NB4 (cell line): ENCODE measurements around the gene ANP32B.
"Not testable (repeated sequence)": the region's sequence is repeated elsewhere in the genome, so short reads cannot be mapped to it uniquely, and the experiment has no call there.

ENCODE experiments used
- DNase-seq: peaks from one replicate; pipeline ENCODE4 v3.0.0; 2010; ENCODE audit warnings: low read depth
- H3K4me3 ChIP-seq: one replicate; pipeline ENCODE4 v1.5.1; 2011; ENCODE audit warnings: mild to moderate bottlenecking, low read depth, low read length, moderate library complexity
- MYC ChIP-seq: IDR thresholded peaks from 2 replicates; pipeline ENCODE4 v1.6.1; 2011; ENCODE audit warnings: low read depth, low read length
- POLR2A ChIP-seq: IDR thresholded peaks from 2 replicates; pipeline ENCODE4 v1.6.1; 2011; ENCODE audit warnings: mild to moderate bottlenecking; ENCODE audit not compliant: insufficient read length; ENCODE audit errors: extremely low read depth
- TF ChIP-seq, protein P1 (sequence below): IDR thresholded peaks from one replicate; pipeline ENCODE4 v1.5.1; 2012; ENCODE audit warnings: low read depth, low read length
- TF ChIP-seq, protein P2 (sequence below): IDR thresholded peaks from 2 replicates; pipeline ENCODE4 v1.6.1; 2011; ENCODE audit warnings: low read depth, low read length

The ANP32B gene

DNA sequence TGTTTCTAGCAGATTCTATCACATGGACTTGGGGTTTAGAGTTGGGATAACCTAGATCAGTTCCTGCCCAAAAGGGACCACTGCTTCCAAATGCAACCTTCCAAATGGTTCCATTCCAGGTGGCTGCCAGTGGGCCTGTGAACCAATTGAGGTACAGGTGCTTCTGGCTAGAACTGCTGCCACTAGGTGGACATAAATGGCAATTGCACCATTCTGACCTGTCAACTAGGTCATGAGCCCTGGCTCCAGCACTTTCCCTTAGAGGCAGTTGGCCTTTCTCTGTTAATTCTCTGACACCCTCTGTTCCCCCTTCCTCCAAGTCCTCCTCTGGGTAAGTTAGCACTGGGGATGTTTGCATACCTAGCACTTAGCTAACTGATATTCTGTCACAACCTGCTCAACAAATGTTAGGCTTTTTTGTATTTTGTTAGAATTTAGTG, 28.6 kb upstream of the ANP32B start:
- TF ChIP-seq, protein P1, sequence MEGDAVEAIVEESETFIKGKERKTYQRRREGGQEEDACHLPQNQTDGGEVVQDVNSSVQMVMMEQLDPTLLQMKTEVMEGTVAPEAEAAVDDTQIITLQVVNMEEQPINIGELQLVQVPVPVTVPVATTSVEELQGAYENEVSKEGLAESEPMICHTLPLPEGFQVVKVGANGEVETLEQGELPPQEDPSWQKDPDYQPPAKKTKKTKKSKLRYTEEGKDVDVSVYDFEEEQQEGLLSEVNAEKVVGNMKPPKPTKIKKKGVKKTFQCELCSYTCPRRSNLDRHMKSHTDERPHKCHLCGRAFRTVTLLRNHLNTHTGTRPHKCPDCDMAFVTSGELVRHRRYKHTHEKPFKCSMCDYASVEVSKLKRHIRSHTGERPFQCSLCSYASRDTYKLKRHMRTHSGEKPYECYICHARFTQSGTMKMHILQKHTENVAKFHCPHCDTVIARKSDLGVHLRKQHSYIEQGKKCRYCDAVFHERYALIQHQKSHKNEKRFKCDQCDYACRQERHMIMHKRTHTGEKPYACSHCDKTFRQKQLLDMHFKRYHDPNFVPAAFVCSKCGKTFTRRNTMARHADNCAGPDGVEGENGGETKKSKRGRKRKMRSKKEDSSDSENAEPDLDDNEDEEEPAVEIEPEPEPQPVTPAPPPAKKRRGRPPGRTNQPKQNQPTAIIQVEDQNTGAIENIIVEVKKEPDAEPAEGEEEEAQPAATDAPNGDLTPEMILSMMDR = peak; percentile 68
- TF ChIP-seq MYC = no peak
- TF ChIP-seq, protein P2, sequence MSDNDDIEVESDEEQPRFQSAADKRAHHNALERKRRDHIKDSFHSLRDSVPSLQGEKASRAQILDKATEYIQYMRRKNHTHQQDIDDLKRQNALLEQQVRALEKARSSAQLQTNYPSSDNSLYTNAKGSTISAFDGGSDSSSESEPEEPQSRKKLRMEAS = no peak
- no peak overlapping the region for H3K4me3 ChIP-seq
- DNase-seq = peak; percentile 57

DNA sequence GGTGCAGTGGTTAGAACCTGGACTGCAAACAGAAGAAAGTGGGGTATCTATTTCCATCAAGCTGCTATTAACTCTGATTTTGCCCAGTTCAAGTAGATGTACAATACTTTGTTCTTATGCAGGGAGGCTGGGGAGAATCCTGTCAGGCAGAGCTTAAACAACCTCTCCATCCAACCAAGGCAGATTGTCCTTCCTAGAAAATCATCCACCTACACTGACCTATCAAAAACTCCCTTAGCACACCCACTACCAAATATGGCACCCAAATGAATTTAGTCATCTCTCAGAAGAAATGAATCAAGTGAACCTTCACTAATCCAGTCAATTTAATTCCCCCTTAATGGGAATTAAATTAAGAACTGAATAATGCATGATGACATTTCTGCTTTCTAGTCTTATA, 26.8 kb upstream of the ANP32B start:
- TF ChIP-seq MYC (no peak), POLR2A (no peak)
- TF ChIP-seq, protein P2 = no peak
- TF ChIP-seq, protein P1 = no peak
- H3K4me3 ChIP-seq = no peak overlapping the region
- no peak for DNase-seq

DNA sequence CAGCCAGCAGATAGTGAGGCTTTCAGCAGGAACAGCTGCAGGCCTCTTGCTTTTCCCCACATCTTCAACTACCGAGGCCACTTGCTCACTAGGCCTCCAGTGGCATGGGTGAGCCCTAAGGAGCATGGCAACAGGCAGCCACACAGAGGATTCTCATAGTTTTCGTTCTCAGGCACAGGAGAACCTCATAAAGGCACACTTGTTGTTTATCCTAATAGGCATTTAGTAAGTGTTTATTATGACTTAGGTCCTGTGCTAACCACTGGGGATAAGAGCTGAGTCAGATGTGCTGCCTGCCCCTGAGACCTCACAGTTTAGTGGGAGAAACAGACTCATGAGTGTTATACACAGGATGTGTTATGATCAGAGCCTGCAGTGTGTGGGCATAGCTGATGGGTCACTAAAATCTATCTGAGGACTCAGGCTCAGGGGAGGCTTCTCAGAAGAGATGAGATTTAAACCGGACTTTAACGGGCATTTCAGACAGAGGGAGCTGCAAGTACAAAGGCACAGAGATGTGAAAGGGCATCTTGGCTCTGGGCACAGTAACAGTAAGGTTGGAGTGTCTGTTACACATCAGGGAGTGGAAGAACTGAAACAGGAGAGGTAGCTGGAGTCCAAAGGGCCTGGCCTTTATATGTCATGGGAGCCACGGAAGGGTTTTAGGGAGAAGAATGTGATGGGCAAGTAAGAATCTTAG, 24.2 kb upstream of the ANP32B start:
- DNase-seq = no peak
- no peak overlapping the region for H3K4me3 ChIP-seq
- TF ChIP-seq, protein P1 = no peak
- TF ChIP-seq, protein P2 = no peak
- TF ChIP-seq POLR2A = no peak
- no peak for TF ChIP-seq MYC

DNA sequence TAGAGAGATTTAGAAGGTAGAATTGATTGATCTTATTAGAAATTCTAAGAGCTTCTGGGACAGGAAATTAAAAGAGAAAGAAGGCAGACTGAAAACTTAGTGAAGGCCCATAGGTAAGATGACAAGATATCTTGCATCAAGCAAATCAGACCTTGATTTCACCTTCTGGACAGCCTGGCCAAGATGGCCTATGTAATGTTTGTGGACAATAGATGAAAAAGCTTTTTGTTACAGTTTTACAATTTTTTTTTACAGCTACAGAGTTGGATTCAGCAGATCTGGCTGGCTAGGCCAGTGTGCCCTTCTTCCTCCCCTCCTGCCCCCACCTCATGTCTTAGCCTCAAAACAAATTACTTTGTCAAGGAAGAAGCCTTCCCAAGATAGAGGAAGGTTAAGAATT, 23.6 kb upstream of the ANP32B start:
- no peak for DNase-seq
- H3K4me3 ChIP-seq = no peak overlapping the region
- TF ChIP-seq POLR2A (no peak), MYC (no peak)
- TF ChIP-seq, protein P1 = no peak
- TF ChIP-seq, protein P2 = no peak

DNA sequence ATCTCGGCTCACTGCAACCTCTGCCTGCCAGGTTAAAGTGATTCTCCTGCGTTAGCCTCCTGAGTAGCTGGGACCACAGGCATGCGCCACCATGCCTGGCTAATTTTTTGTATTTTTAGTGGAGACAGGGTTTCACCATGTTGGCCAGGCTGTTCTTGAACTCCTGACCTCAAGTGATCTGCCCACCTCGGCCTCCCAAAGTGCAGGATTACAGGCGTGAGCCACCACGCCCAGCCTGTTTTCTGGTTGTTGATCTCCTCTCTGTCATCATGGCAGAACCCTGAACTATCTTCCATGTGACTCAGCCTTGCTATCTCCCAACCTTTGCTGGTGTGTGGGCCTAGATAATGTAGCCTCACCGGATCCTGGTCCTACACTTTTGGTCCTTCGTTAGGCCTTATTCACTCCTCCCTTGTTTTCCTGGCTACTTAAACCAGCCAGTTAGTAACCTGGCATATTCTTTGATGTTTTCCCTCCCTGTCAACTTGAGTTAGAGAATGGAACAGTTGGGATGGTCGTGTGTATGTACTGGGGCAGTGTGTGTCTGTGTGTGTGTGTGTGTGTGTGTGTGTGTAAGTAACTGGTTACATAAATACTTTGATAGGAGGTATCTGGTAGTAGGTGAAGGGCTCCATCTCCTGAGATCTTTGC, 22.3 kb upstream of the ANP32B start:
- not testable (repeated sequence) for DNase-seq, H3K4me3 ChIP-seq

DNA sequence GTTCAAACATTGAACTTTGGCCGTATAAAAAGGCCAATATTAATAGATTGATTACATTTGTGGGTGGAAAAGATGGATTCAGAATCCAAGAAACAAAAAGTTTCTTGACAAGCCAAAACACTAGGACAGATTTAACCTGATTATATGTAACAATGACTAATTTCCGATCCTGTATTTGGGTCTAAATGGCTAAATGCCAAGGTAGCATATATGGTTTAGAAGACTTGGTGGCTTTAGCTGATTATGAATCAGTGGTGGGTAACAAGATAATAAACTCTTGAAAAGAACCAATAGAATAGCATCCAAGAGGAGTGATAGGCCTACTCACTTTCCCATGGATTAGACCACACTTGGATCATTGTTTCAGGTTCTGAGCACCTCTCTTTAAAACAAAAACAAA, 21.8 kb upstream of the ANP32B start:
- TF ChIP-seq, protein P1 = no peak
- TF ChIP-seq, protein P2 = no peak
- TF ChIP-seq MYC (no peak), POLR2A (no peak)
- DNase-seq = no peak

More for the DNA sequence above, 21.8 kb upstream of the ANP32B start:
- no peak overlapping the region for H3K4me3 ChIP-seq
